ENCODE measurements around the gene CDC25A.

Gene CDC25A

GRCh38 chr3:48196611-48197010 lies 8.4 kb upstream of the CDC25A start:
- Histone ChIP-seq H3F3A (ENCODE audit: insufficient read depth, low read length) (no peaks in the 10 kb centered on the region), H3K36me3 (ENCODE audit: insufficient read depth, low read length) (no peaks in the 10 kb centered on the region), H3K79me2 (ENCODE audit: insufficient read depth, low read length) (no peaks in the 10 kb centered on the region), H4K20me1 (ENCODE audit: insufficient read depth, low read length) (no peaks in the 10 kb centered on the region), H3K9ac (ENCODE audit: low read length) (no peak overlapping the region), H3K4me1 (ENCODE audit: insufficient read depth, low read length, severe bottlenecking) (peaks cover 18% of the 10 kb centered on the region), H3K27ac (ENCODE audit: low read depth, low read length, poor library complexity, severe bottlenecking) (no peak overlapping the region), H3K9me3 (ENCODE audit: low read length) (no peaks in the 10 kb centered on the region), H3K9me2 (ENCODE audit: low read depth, low read length) (no peaks in the 10 kb centered on the region), H3K27me3 (ENCODE audit: insufficient read depth, low read length) (no peaks in the 10 kb centered on the region), H2AFZ (ENCODE audit: low read length) (no peak overlapping the region), H3K4me3 (ENCODE audit: low read depth, low read length, poor library complexity, severe bottlenecking) (no peak overlapping the region), H3K4me2 (ENCODE audit: low read length) (no peak overlapping the region)
- TF ChIP-seq EZH2 (IDR thresholded peaks at IDR 0.05; ENCODE audit: borderline replicate concordance, low read length) (no peak), CTCF (IDR thresholded peaks at IDR 0.05; ENCODE audit: low read length) (no peak)

- no peaks in the 10 kb centered on the region for H3F3A ChIP-seq (ENCODE audit: insufficient read depth, low read length)
- H4K20me1 ChIP-seq (ENCODE audit: insufficient read depth, low read length) = no peaks in the 10 kb centered on the region
- H3K27me3 ChIP-seq (ENCODE audit: insufficient read depth, low read length) = no peaks in the 10 kb centered on the region
- no peak overlapping the region for H3K4me2 ChIP-seq (ENCODE audit: low read length)
- H3K9me3 ChIP-seq (ENCODE audit: low read length) = no peaks in the 10 kb centered on the region
- H3K79me2 ChIP-seq (ENCODE audit: insufficient read depth, low read length) = no peaks in the 10 kb centered on the region
- no peak overlapping the region for H3K4me3 ChIP-seq (ENCODE audit: low read depth, low read length, poor library complexity, severe bottlenecking)
- no peak overlapping the region for H3K27ac ChIP-seq (ENCODE audit: low read depth, low read length, poor library complexity, severe bottlenecking)
- H3K4me1 ChIP-seq (ENCODE audit: insufficient read depth, low read length, severe bottlenecking) = peaks cover 18% of the 10 kb centered on the region
- no peak overlapping the region for H3K9ac ChIP-seq (ENCODE audit: low read length)
- TF ChIP-seq EZH2 (IDR thresholded peaks at IDR 0.05; ENCODE audit: borderline replicate concordance, low read length) (no peak), CTCF (IDR thresholded peaks at IDR 0.05; ENCODE audit: low read length) (peak; percentile 96)
- no peaks in the 10 kb centered on the region for H3K36me3 ChIP-seq (ENCODE audit: insufficient read depth, low read length)
- no peak overlapping the region for H2AFZ ChIP-seq (ENCODE audit: low read length)
- H3K9me2 ChIP-seq (ENCODE audit: low read depth, low read length) = no peaks in the 10 kb centered on the region
These were observed 6.3 kb upstream of the CDC25A start for GRCh38 chr3:48194446-48195071.

- H4K20me1 ChIP-seq (ENCODE audit: insufficient read depth, low read length) = no peaks in the 10 kb centered on the region
- H2AFZ ChIP-seq (ENCODE audit: low read length) = no peak overlapping the region
- peaks cover 10% of the 10 kb centered on the region for H3K36me3 ChIP-seq (ENCODE audit: insufficient read depth, low read length)
- H3F3A ChIP-seq (ENCODE audit: insufficient read depth, low read length) = no peaks in the 10 kb centered on the region
- H3K9ac ChIP-seq (ENCODE audit: low read length) = no peak overlapping the region
- H3K27ac ChIP-seq (ENCODE audit: low read depth, low read length, poor library complexity, severe bottlenecking) = no peak overlapping the region
- no peaks in the 10 kb centered on the region for H3K9me2 ChIP-seq (ENCODE audit: low read depth, low read length)
- no peak for TF ChIP-seq CTCF (IDR thresholded peaks at IDR 0.05; ENCODE audit: low read length)
- no peak for TF ChIP-seq EZH2 (IDR thresholded peaks at IDR 0.05; ENCODE audit: borderline replicate concordance, low read length)
- H3K27me3 ChIP-seq (ENCODE audit: insufficient read depth, low read length) = no peaks in the 10 kb centered on the region
- peaks cover 13% of the 10 kb centered on the region for H3K79me2 ChIP-seq (ENCODE audit: insufficient read depth, low read length)
- no peak overlapping the region for H3K4me3 ChIP-seq (ENCODE audit: low read depth, low read length, poor library complexity, severe bottlenecking)
- peaks cover 25% of the 10 kb centered on the region for H3K4me1 ChIP-seq (ENCODE audit: insufficient read depth, low read length, severe bottlenecking)
- no peak overlapping the region for H3K4me2 ChIP-seq (ENCODE audit: low read length)
- no peaks in the 10 kb centered on the region for H3K9me3 ChIP-seq (ENCODE audit: low read length)
These were observed 2.7 kb upstream of the CDC25A start for GRCh38 chr3:48190911-48191310.
